Measurements from ENCODE around the gene GPALPP1.

The GPALPP1 gene

DNA sequence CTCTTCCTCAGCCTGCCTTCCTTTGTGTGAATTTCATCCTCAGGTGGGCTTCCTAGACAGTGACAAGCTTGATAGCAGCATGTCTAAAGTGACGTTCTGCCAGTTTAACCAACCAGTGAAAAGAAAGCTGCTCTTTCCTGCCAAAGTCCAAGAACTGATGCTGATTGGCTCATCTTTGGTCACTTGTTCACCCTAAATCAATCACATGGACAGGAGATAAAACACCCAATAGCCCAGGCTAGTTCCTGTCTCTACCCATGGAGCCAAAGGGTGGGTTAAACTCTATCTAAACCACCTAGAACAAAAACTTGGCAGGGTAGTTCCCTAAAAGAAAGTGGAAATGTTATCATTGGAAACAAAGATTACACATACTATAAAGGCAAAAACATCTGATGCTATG is 50.8 kb downstream of the GPALPP1 start:
- WGBS (ENCODE audit: insufficient coverage, insufficient read length) = no CpG with 5 or more reads among the region's 1 CpG
- H3K36me3 ChIP-seq (ENCODE audit: control insufficient read depth, insufficient read depth, low read length) = no peaks in the 10 kb centered on the region
- no peaks in the 10 kb centered on the region for H3K4me1 ChIP-seq (ENCODE audit: control insufficient read depth, insufficient read depth, low read length)
- no peak for DNase-seq (ENCODE audit: low read depth, low spot score)
- no peaks in the 10 kb centered on the region for H3K27me3 ChIP-seq (ENCODE audit: control insufficient read depth, insufficient read depth, low read length)
- H3K4me3 ChIP-seq (ENCODE audit: low read length) = no peak overlapping the region
- no peak overlapping the region for H3K27ac ChIP-seq (ENCODE audit: low read length)
- H3K9me3 ChIP-seq (ENCODE audit: control insufficient read depth, insufficient read depth, low read length) = no peaks in the 10 kb centered on the region

DNA sequence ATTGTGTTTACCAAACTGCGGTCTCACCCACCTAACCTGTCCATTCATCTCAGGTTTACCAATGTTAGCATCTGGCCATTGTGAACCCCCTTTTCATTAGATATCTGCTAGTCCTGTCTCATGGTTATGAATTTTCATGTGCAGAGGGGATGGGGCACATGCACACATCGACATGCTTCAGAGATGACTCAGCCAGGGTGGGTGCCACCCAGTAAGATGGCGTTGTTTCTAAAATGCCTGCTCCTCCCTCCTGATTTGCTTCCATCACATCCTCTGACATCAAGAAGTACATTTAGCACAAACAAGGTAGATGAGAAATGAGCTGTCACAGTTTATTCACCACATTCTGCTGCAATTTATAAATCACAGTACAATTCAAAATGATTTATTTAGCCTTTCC is 51.3 kb downstream of the GPALPP1 start:
- no CpG with 5 or more reads among the region's 3 CpGs for WGBS (ENCODE audit: insufficient coverage, insufficient read length)
- no peak for DNase-seq (ENCODE audit: low read depth, low spot score)
- Histone ChIP-seq H3K36me3 (ENCODE audit: control insufficient read depth, insufficient read depth, low read length) (no peaks in the 10 kb centered on the region), H3K4me1 (ENCODE audit: control insufficient read depth, insufficient read depth, low read length) (no peaks in the 10 kb centered on the region), H3K9me3 (ENCODE audit: control insufficient read depth, insufficient read depth, low read length) (no peaks in the 10 kb centered on the region), H3K4me3 (ENCODE audit: low read length) (no peak overlapping the region), H3K27ac (ENCODE audit: low read length) (no peak overlapping the region), H3K27me3 (ENCODE audit: control insufficient read depth, insufficient read depth, low read length) (no peaks in the 10 kb centered on the region)

DNA sequence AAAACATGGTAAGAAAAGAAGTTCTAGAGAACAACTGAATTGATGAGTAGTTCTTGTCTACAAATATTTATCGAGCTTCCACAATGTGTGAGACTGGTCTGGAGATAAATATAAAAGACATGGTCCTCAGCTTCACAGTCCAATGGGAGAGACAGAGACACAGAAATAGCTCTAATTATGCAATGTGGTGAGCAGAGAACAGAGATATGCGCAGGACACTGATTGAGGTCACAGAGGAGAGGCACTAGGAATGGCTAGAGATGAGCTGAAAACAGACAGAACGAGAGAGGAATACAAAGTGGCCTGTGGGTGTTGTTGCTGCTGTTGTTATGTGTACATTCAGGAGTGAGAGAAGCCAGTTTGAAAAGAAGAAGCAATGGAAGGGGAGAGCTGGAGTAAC is 53.2 kb downstream of the GPALPP1 start:
- no peak overlapping the region for H3K4me3 ChIP-seq (ENCODE audit: low read length)
- no peaks in the 10 kb centered on the region for H3K27me3 ChIP-seq (ENCODE audit: control insufficient read depth, insufficient read depth, low read length)
- H3K9me3 ChIP-seq (ENCODE audit: control insufficient read depth, insufficient read depth, low read length) = no peaks in the 10 kb centered on the region
- no peaks in the 10 kb centered on the region for H3K4me1 ChIP-seq (ENCODE audit: control insufficient read depth, insufficient read depth, low read length)
- H3K36me3 ChIP-seq (ENCODE audit: control insufficient read depth, insufficient read depth, low read length) = no peaks in the 10 kb centered on the region
- no CpG with 5 or more reads among the region's 3 CpGs for WGBS (ENCODE audit: insufficient coverage, insufficient read length)
- H3K27ac ChIP-seq (ENCODE audit: low read length) = no peak overlapping the region
- no peak for DNase-seq (ENCODE audit: low read depth, low spot score)

DNA sequence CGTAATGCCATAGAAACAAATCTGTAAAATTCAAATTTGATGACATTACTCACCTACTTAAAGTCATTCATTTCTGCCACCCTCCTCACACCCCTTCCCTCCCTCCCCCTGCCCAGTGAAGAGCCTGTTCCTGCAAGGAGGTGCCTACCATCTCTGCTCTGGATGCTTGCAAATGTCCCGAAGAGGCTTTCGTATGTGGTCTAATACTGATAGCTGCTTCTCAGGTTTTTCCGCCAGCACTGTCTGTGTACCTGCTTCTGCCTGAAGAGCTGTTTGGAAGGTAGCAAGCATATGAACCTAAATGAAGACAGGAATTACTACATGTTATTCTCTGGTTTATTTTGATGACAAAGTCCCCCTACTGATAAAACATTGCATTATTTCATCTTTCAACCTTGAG is 57.1 kb downstream of the GPALPP1 start:
- Histone ChIP-seq H3K27ac (ENCODE audit: low read length) (no peak overlapping the region), H3K4me1 (ENCODE audit: control insufficient read depth, insufficient read depth, low read length) (no peaks in the 10 kb centered on the region), H3K9me3 (ENCODE audit: control insufficient read depth, insufficient read depth, low read length) (no peaks in the 10 kb centered on the region), H3K4me3 (ENCODE audit: low read length) (no peak overlapping the region; the same call in 1 of the 2 replicates), H3K27me3 (ENCODE audit: control insufficient read depth, insufficient read depth, low read length) (no peaks in the 10 kb centered on the region), H3K36me3 (ENCODE audit: control insufficient read depth, insufficient read depth, low read length) (no peaks in the 10 kb centered on the region)
- no CpG with 5 or more reads among the region's 4 CpGs for WGBS (ENCODE audit: insufficient coverage, insufficient read length)
- DNase-seq (ENCODE audit: low read depth, low spot score) = no peak

DNA sequence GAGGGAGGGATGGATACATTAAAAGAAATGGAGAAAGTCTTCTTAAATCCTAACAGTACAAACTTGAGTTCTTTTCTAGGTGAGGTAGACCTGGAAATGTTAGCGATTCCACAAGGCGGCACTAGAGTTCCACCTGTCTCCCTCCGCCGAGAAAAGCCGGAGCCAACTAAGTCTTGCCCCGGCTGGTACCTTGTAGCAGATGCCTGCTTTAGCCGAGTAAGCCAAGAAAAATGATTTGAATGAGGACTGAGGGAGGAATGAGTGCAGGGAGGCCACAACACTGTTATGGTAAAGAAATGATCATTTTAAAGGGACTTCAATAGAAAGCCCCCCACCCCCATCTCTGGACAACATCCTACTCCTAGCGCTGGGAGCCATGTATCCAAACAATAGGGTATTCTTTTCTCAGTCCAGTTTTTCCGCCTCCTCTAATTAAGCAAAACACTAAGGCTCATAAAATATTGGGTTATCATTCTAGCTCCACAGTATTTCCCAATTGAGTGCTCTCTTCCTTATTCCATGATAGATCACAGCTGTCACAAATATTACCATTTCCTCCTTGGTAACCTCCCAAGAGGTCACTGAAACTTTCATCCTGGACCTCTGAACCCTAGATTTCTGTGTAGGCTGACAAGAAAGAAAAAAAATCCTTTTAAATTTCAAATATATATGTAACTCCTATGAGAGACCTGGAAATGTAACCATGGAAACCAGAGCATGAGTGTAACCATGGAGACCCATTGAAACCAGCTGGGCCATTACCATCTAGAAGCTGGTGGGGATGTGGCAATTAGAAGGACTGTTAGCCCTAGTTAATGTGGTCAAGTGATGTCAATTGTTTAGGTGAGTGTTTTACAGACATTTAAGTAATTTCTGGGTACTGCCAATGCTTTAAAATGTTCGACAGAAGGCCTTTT is 58.3 kb downstream of the GPALPP1 start:
- peak overlapping the region; percentile 33; the same call in 1 of the 2 replicates for H3K4me3 ChIP-seq (ENCODE audit: low read length)
- H3K4me1 ChIP-seq (ENCODE audit: control insufficient read depth, insufficient read depth, low read length) = no peaks in the 10 kb centered on the region
- no peaks in the 10 kb centered on the region for H3K36me3 ChIP-seq (ENCODE audit: control insufficient read depth, insufficient read depth, low read length)
- H3K27me3 ChIP-seq (ENCODE audit: control insufficient read depth, insufficient read depth, low read length) = no peaks in the 10 kb centered on the region
- peak; percentile 57 for DNase-seq (ENCODE audit: low read depth, low spot score)
- WGBS (ENCODE audit: insufficient coverage, insufficient read length) = no CpG with 5 or more reads among the region's 10 CpGs
- H3K27ac ChIP-seq (ENCODE audit: low read length) = no peak overlapping the region
- H3K9me3 ChIP-seq (ENCODE audit: control insufficient read depth, insufficient read depth, low read length) = no peaks in the 10 kb centered on the region

DNA sequence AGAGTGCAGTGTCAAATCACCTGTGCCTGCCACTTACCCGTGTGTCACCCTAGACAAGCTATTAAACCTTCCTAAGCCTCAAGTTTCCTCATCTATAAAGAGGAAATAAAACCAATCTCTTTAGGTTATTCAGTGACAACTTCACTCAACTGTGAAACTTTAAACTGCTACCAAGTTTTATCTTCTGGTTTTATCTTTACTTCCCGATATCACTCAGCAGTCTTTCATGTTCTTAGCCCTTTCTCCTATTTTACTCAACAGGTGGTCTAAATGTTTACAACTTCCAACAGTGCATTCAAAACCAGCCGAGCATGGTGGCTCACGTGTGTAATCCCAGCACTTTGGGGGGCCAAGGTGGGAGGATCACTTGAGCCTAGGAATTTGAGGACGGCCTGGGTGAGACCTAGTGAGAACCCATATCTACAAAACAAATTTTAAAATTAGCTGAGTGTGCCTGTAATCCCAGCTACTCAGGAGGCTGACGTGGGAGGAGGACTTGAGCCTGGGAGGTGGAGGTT is 59.6 kb downstream of the GPALPP1 start:
- H3K27ac ChIP-seq (ENCODE audit: low read length) = no peak overlapping the region
- DNase-seq (ENCODE audit: low read depth, low spot score) = no peak
- no peaks in the 10 kb centered on the region for H3K9me3 ChIP-seq (ENCODE audit: control insufficient read depth, insufficient read depth, low read length)
- no peak overlapping the region for H3K4me3 ChIP-seq (ENCODE audit: low read length)
- no peaks in the 10 kb centered on the region for H3K36me3 ChIP-seq (ENCODE audit: control insufficient read depth, insufficient read depth, low read length)
- WGBS (ENCODE audit: insufficient coverage, insufficient read length) = no CpG with 5 or more reads among the region's 6 CpGs
- H3K27me3 ChIP-seq (ENCODE audit: control insufficient read depth, insufficient read depth, low read length) = no peaks in the 10 kb centered on the region
- no peaks in the 10 kb centered on the region for H3K4me1 ChIP-seq (ENCODE audit: control insufficient read depth, insufficient read depth, low read length)

DNA sequence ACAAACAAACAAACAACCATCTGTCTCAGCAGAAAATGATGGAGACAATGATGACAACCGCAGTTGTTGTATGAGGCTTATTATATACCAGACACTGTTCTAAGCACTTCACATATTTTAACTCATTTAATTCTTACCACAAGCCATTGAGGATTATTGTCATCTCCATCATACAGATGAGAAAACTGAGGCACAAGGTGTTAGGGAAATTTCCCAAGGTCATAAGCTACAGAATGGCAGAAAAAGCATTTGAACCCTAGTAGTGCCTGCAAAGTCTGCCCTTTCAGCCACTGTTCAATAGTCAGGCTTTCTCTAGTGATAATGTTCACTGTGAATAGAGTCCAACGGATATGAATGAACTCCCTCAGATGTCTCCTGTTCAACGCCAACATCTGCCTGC is 60.1 kb downstream of the GPALPP1 start:
- DNase-seq (ENCODE audit: low read depth, low spot score) = no peak
- no CpG with 5 or more reads among the region's 3 CpGs for WGBS (ENCODE audit: insufficient coverage, insufficient read length)
- no peaks in the 10 kb centered on the region for H3K27me3 ChIP-seq (ENCODE audit: control insufficient read depth, insufficient read depth, low read length)
- no peaks in the 10 kb centered on the region for H3K36me3 ChIP-seq (ENCODE audit: control insufficient read depth, insufficient read depth, low read length)
- no peaks in the 10 kb centered on the region for H3K4me1 ChIP-seq (ENCODE audit: control insufficient read depth, insufficient read depth, low read length)
- H3K4me3 ChIP-seq (ENCODE audit: low read length) = no peak overlapping the region
- no peaks in the 10 kb centered on the region for H3K9me3 ChIP-seq (ENCODE audit: control insufficient read depth, insufficient read depth, low read length)
- H3K27ac ChIP-seq (ENCODE audit: low read length) = no peak overlapping the region

DNA sequence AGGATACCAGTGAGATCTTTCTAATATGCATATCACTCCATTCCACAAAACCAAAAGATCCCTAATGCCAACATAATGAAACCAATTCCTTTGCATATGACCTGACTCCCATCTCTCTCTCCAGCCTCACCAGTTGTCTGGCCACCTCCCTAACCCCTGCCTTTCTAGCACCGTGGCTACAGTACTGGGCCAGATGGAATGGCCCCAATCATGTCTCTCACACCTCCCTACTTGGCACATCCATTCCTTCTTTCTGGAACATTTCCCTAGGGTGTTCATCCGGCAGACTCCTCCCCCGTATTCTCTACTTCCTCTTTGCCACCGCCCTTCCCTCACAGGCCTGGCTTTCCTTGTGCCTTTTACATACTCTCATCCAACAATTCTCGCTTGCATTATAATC is 62.0 kb downstream of the GPALPP1 start:
- Histone ChIP-seq H3K4me3 (ENCODE audit: low read length) (no peak overlapping the region), H3K4me1 (ENCODE audit: control insufficient read depth, insufficient read depth, low read length) (no peaks in the 10 kb centered on the region), H3K36me3 (ENCODE audit: control insufficient read depth, insufficient read depth, low read length) (no peaks in the 10 kb centered on the region), H3K9me3 (ENCODE audit: control insufficient read depth, insufficient read depth, low read length) (no peaks in the 10 kb centered on the region), H3K27me3 (ENCODE audit: control insufficient read depth, insufficient read depth, low read length) (no peaks in the 10 kb centered on the region), H3K27ac (ENCODE audit: low read length) (no peak overlapping the region)
- no CpG with 5 or more reads among the region's 5 CpGs for WGBS (ENCODE audit: insufficient coverage, insufficient read length)
- DNase-seq (ENCODE audit: low read depth, low spot score) = no peak

DNA sequence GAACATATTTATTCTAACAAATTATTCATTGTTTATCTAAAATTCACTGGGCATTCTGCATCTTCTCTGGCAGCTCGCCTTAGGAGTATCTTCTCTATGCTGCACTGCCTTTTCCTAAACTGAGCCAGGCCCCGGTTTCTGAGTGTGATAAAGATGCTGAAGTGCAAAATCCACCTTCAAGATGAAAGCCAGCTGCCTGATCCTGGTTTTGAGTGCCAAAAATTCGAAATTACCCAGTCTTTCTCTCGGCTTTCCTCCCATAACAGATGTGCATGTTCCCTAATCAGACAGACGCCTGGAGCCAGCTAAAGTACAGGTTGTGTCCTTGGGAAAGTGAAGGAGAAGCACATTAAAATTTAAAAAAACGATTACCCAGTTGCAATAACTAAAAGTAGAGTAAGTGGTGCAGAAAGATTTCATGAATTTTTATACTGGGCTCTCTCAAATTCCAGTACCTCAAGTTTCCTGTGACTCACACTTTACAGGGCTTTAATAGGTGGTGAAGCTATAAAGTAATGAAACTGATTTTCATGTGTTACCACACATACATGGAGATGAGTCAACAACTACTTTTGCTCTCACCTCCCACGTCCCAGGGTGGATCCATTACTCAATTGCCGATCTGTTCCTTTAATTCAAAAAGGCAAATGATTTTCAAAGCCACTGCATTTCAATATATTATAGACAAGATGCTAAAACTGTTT is 66.0 kb downstream of the GPALPP1 start:
- H3K4me1 ChIP-seq (ENCODE audit: control insufficient read depth, insufficient read depth, low read length) = no peaks in the 10 kb centered on the region
- no peaks in the 10 kb centered on the region for H3K36me3 ChIP-seq (ENCODE audit: control insufficient read depth, insufficient read depth, low read length)
- no peaks in the 10 kb centered on the region for H3K9me3 ChIP-seq (ENCODE audit: control insufficient read depth, insufficient read depth, low read length)
- WGBS (ENCODE audit: insufficient coverage, insufficient read length) = no CpG with 5 or more reads among the region's 8 CpGs
- no peak for DNase-seq (ENCODE audit: low read depth, low spot score)
- no peak overlapping the region for H3K4me3 ChIP-seq (ENCODE audit: low read length)
- H3K27ac ChIP-seq (ENCODE audit: low read length) = no peak overlapping the region
- H3K27me3 ChIP-seq (ENCODE audit: control insufficient read depth, insufficient read depth, low read length) = no peaks in the 10 kb centered on the region

DNA sequence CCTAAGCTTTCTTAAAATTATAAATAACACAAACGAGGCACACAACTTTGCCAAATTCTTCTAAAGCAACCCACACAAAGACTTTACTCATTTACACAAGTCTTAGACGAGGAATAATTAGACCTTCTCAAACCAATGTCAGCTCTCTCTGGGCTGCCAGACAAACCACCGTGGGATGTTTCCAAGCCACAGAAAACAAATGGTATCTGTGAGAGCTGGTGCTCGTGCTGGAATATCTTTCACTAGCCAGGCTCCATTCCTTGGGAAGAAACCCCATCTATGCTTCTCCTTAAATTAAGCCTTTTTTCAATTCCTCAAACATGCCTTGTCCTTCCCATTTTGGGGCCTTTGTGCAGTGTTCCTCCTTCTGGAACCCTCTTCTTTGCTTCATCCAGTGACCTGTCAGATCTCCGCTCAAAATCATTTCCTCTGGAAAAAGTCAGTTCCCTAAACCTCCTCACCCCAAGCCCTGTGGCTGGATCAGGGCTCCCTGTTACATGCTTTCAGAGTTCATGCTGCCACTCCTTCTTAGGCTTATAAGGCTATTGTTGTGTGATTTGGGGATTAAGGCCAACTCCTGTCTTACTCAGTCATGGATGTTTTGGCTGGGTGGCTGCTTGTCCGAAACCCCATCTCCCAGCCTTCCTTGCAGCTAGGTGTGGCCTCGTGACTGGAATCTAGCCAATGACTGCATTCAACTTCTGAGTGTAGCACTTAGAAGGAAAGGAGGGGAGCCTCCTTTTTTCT is 66.7 kb downstream of the GPALPP1 start:
- no CpG with 5 or more reads among the region's 7 CpGs for WGBS (ENCODE audit: insufficient coverage, insufficient read length)
- Histone ChIP-seq H3K27ac (ENCODE audit: low read length) (no peak overlapping the region), H3K9me3 (ENCODE audit: control insufficient read depth, insufficient read depth, low read length) (no peaks in the 10 kb centered on the region), H3K4me1 (ENCODE audit: control insufficient read depth, insufficient read depth, low read length) (no peaks in the 10 kb centered on the region), H3K4me3 (ENCODE audit: low read length) (no peak overlapping the region), H3K27me3 (ENCODE audit: control insufficient read depth, insufficient read depth, low read length) (no peaks in the 10 kb centered on the region), H3K36me3 (ENCODE audit: control insufficient read depth, insufficient read depth, low read length) (no peaks in the 10 kb centered on the region)
- DNase-seq (ENCODE audit: low read depth, low spot score) = no peak
